GM23338 (cell line): Measurements from ENCODE around the gene IVL. TPM values are rescaled to one million over a fixed set of nuclear protein-coding genes. Genes with fewer than 3 reads are reported as not detected.

Experiments
- ATAC-seq: fragments of 200-7000 bp; cut with Tn5 transposase; 3 replicates; pipeline ENCODE4 v1.9.1; 2020
- DNase-seq: peaks from one replicate; pipeline ENCODE4 v3.0.0-alpha.2; 2015; ENCODE audit warnings: low spot score
- H2AFZ ChIP-seq: fragments of 200-600 bp; sonication (generic); 2 replicates; pipeline ENCODE4 v1.8.0; 2016; ENCODE audit warnings: antibody characterized with exemption, mild to moderate bottlenecking, moderate library complexity
- H3F3A ChIP-seq: fragments of 200-600 bp; sonication (generic); replicated peaks from 2 replicates; pipeline ENCODE4 v1.8.0; 2017; ENCODE audit warnings: antibody characterized with exemption, mixed run types, low read depth
- H3K27ac ChIP-seq: fragments of 200-600 bp; sonication (generic); 2 replicates; pipeline ENCODE4 v1.6.1; 2016; ENCODE audit warnings: low read depth
- H3K27me3 ChIP-seq: fragments of 200-600 bp; sonication (generic); 2 replicates; pipeline ENCODE4 v1.8.0; 2016; ENCODE audit warnings: mild to moderate bottlenecking, mixed run types, moderate library complexity; ENCODE audit not compliant: insufficient read depth
- H3K36me3 ChIP-seq: fragments of 200-600 bp; sonication (generic); 2 replicates; pipeline ENCODE4 v1.8.0; 2016; ENCODE audit warnings: mild to moderate bottlenecking; ENCODE audit not compliant: insufficient read depth
- H3K4me1 ChIP-seq: fragments of 200-600 bp; sonication (generic); 2 replicates; pipeline ENCODE4 v1.8.0; 2016; ENCODE audit warnings: mild to moderate bottlenecking, moderate library complexity; ENCODE audit not compliant: insufficient read depth
- H3K4me2 ChIP-seq: fragments of 200-600 bp; sonication (generic); 2 replicates; pipeline ENCODE4 v1.7.1; 2017; ENCODE audit warnings: mixed run types
- H3K4me3 ChIP-seq: fragments of 200-600 bp; sonication (generic); 2 replicates; pipeline ENCODE4 v1.6.1; 2016; ENCODE audit warnings: mixed run types
- H3K79me2 ChIP-seq: fragments of 200-600 bp; sonication (generic); replicated peaks from 2 replicates; pipeline ENCODE4 v1.8.0; 2017; ENCODE audit warnings: mild to moderate bottlenecking; ENCODE audit not compliant: insufficient read depth
- H3K9me2 ChIP-seq: fragments of 200-600 bp; sonication (generic); 2 replicates; pipeline ENCODE4 v1.8.0; 2017; ENCODE audit not compliant: insufficient read depth
- H4K20me1 ChIP-seq: fragments of 200-600 bp; sonication (generic); replicated peaks from 2 replicates; pipeline ENCODE4 v1.8.0; 2017; ENCODE audit warnings: mild to moderate bottlenecking; ENCODE audit not compliant: insufficient read depth
- H3K27ac Mint-ChIP-seq: 2 replicates; pipeline ENCODE4 v1.8.0; 2020; ENCODE audit warnings: inconsistent platforms, mild to moderate bottlenecking, moderate library complexity, mixed read lengths
- H3K27me3 Mint-ChIP-seq: 3 replicates; pipeline ENCODE4 v1.8.0; 2022; ENCODE audit warnings: low read depth, mild to moderate bottlenecking, moderate library complexity, mixed read lengths, inconsistent platforms; ENCODE audit not compliant: insufficient read depth, poor library complexity
- H3K36me3 Mint-ChIP-seq: 3 replicates; pipeline ENCODE4 v1.8.0; 2021; ENCODE audit warnings: low read depth, mild to moderate bottlenecking, inconsistent platforms, moderate library complexity, mixed read lengths
- H3K4me1 Mint-ChIP-seq: 3 replicates; pipeline ENCODE4 v1.8.0; 2020; ENCODE audit warnings: mild to moderate bottlenecking, inconsistent platforms, mixed read lengths
- H3K4me3 Mint-ChIP-seq: 3 replicates; pipeline ENCODE4 v1.8.0; 2021; ENCODE audit warnings: moderate library complexity, mild to moderate bottlenecking, inconsistent platforms, mixed read lengths
- H3K9me3 Mint-ChIP-seq: 3 replicates; pipeline ENCODE4 v1.8.0; 2020; ENCODE audit warnings: moderate library complexity, mild to moderate bottlenecking, inconsistent platforms, mixed read lengths
- CREB1 ChIP-seq: fragments of 250-450 bp; sonication (Bioruptor Pico); IDR thresholded peaks from 2 replicates; pipeline ENCODE4 v1.5.0; 2020; ENCODE audit warnings: low read depth, mild to moderate bottlenecking, moderate library complexity
- CTCF ChIP-seq, 2 experiments: fragments of 200-600 bp in 1 of 2; sonication (generic) in 1 of 2; conservative IDR thresholded peaks; 2 replicates each; pipeline versions ENCODE4 v1.5.1 to v1.6.1; 2016 to 2017; ENCODE audit warnings: antibody characterized with exemption in 2 of 2, low read depth in 2 of 2, mild to moderate bottlenecking in 2 of 2, moderate library complexity in 1 of 2
- ETS1 ChIP-seq: IDR thresholded peaks from 2 replicates; pipeline ENCODE4 v1.6.1; 2016; ENCODE audit warnings: antibody characterized with exemption
- EZH2 ChIP-seq: fragments of 200-600 bp; sonication (generic); IDR thresholded peaks from one replicate; pipeline ENCODE4 v1.8.0; 2017; ENCODE audit warnings: antibody characterized with exemption, mild to moderate bottlenecking, low read depth; ENCODE audit not compliant: unreplicated experiment
- JUNB ChIP-seq: IDR thresholded peaks from one replicate; pipeline ENCODE4 v1.6.1; 2016; ENCODE audit warnings: antibody characterized with exemption; ENCODE audit not compliant: unreplicated experiment
- NANOG ChIP-seq: IDR thresholded peaks from 2 replicates; pipeline ENCODE4 v1.6.1; 2016; ENCODE audit warnings: antibody characterized with exemption, borderline replicate concordance
- STAT1 ChIP-seq: IDR thresholded peaks from one replicate; pipeline ENCODE4 v1.6.1; 2016; ENCODE audit warnings: antibody characterized with exemption; ENCODE audit not compliant: unreplicated experiment
- ZNF114 ChIP-seq: fragments of 250-450 bp; sonication (Bioruptor Pico); IDR thresholded peaks from 2 replicates; pipeline ENCODE4 v1.5.0; 2020; ENCODE audit warnings: mild to moderate bottlenecking, moderate library complexity
- ZNF462 ChIP-seq: fragments of 250-450 bp; sonication (Bioruptor Pico); IDR thresholded peaks from 2 replicates; pipeline ENCODE4 v1.5.0; 2020; ENCODE audit warnings: mild to moderate bottlenecking, moderate library complexity
- polyA plus RNA-seq: library from polyadenylated mRNA; unstranded; fragments of >200 nt; fragmentation: Nextera tagmentation; extraction: Ambion mirVana; gene quantifications from 2 replicates; pipeline ENCODE4 v1.2.1, GENCODE V29; 2016
- total RNA-seq: library from RNA; depleted of rRNA; stranded (reverse); fragments of >200 nt; shearing (Covaris generic); gene quantifications from 2 replicates; pipeline ENCODE4 v1.2.3, GENCODE V29; 2014

Gene IVL
- total and polyA plus RNA-seq, 2 experiments from 2014 or later: not detected

GRCh38 chr1:152917794-152918193 is 9.4 kb downstream of the IVL start (continued):
- TF ChIP-seq ZNF462 (CRISPR knock-in tag) (no peak), NANOG (no peak)

GRCh38 chr1:152919071-152919470 is 10.7 kb downstream of the IVL start:
- Mint-ChIP-seq H3K4me1 (peaks cover 2% of the 10 kb centered on the region; the same call in 1 of the 3 replicates), H3K36me3 (no peaks in the 10 kb centered on the region), H3K27me3 (no peaks in the 10 kb centered on the region), H3K9me3 (no peaks in the 10 kb centered on the region), H3K27ac (no peak overlapping the region), H3K4me3 (no peak overlapping the region)
- Histone ChIP-seq H3K4me2 (no peak overlapping the region), H3F3A (no peaks in the 10 kb centered on the region), H3K27ac (no peak overlapping the region), H3K4me3 (no peak overlapping the region), H3K9me2 (no peaks in the 10 kb centered on the region), H2AFZ (no peak overlapping the region), H3K27me3 (no peaks in the 10 kb centered on the region), H3K36me3 (no peaks in the 10 kb centered on the region), H3K4me1 (no peaks in the 10 kb centered on the region), H4K20me1 (no peaks in the 10 kb centered on the region), H3K79me2 (no peaks in the 10 kb centered on the region)
- ATAC-seq (no peak), DNase-seq (no peak)
- TF ChIP-seq CREB1 (CRISPR knock-in tag) (no peak), JUNB (no peak), STAT1 (no peak), ZNF114 (CRISPR knock-in tag) (no peak), ETS1 (no peak), EZH2 (no peak), CTCF (conservative IDR thresholded peaks at IDR 0.05; ENCODE audit: low read depth in 2 of 2) (no peak)
